Spleen (tissue), 7 donors: ENCODE measurements around the gene CMKLR1.

Source experiments
- POLR2A ChIP-seq, 3 donors: fragments of 450-650 bp; IDR thresholded peaks; one replicate each; pipeline ENCODE4 v1.5.1; 2017; ENCODE audit warnings: antibody characterized with exemption in 3 of 3, mild to moderate bottlenecking in 1 of 3
- TF ChIP-seq, protein P1 (sequence below), 11 experiments: fragments of 200-600 bp in 7 of 11; fragments of 450-650 bp in 4 of 11; sonication (generic) in 4 of 11; IDR thresholded peaks in 8 of 11; conservative IDR thresholded peaks in 3 of 11; 1 replicate in 7 of 11; 2 replicates in 4 of 11; pipeline versions ENCODE4 v1.4.0 to v1.8.0; 2016 to 2021; ENCODE audit warnings: antibody characterized with exemption in 11 of 11, inconsistent platforms in 4 of 11, mild to moderate bottlenecking in 1 of 11
- donor health status: DM: no; HTN: no; CAD: no; lungs with moderate emphysema.
- donor health status: DM: no; HTN: no; CAD: no.
- donor health status: DM: no; HTN: no; CAD: no.

DNA sequence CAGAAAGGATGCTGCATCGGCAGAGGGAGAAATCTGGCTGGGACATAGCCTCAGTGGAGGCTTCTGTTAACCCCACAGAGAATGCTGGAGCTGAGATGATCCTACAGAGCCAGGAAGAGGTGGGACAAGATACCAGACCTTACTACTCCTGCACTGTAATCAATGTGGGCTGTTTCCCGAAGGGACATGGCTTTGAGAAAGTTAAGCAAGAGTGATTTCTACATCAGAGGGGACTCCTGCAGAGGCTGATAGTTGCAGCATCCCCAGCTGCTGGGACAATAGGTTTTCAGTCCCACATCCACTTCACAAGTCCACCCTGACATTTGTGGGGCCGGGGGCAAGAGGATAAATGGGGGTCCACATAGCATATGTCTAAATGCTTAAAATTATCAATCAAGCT lies 22.5 kb upstream of the CMKLR1 start:
- TF ChIP-seq, protein P1, sequence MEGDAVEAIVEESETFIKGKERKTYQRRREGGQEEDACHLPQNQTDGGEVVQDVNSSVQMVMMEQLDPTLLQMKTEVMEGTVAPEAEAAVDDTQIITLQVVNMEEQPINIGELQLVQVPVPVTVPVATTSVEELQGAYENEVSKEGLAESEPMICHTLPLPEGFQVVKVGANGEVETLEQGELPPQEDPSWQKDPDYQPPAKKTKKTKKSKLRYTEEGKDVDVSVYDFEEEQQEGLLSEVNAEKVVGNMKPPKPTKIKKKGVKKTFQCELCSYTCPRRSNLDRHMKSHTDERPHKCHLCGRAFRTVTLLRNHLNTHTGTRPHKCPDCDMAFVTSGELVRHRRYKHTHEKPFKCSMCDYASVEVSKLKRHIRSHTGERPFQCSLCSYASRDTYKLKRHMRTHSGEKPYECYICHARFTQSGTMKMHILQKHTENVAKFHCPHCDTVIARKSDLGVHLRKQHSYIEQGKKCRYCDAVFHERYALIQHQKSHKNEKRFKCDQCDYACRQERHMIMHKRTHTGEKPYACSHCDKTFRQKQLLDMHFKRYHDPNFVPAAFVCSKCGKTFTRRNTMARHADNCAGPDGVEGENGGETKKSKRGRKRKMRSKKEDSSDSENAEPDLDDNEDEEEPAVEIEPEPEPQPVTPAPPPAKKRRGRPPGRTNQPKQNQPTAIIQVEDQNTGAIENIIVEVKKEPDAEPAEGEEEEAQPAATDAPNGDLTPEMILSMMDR (IDR thresholded peaks at IDR 0.05 in 8 of 11, conservative IDR thresholded peaks at IDR 0.05 in 3 of 11), result no peak
- TF ChIP-seq POLR2A (IDR thresholded peaks at IDR 0.05), result no peak
